CD4-positive, alpha-beta T cell (primary cell): ENCODE data around the gene HSP90AB1. TPM values are rescaled to one million over a fixed set of nuclear protein-coding genes. Genes with fewer than 3 reads are reported as not detected.

ENCODE experiments used
- ATAC-seq: fragments of 200-7000 bp; cut with Tn5 transposase; one replicate; pipeline ENCODE4 v1.10.0; 2022; ENCODE audit warnings: mild to moderate bottlenecking; ENCODE audit not compliant: poor library complexity
- CTCF ChIA-PET: fragments of 350-600 bp; sonication (Branson Sonifier 250); formaldehyde crosslinking; loops from one replicate; lab custom pipeline; 2021; ENCODE audit warnings: antibody characterized with exemption, inconsistent platforms; lab: Charles Lee
- POLR2A ChIA-PET: fragments of 350-600 bp; sonication (Branson Sonifier 250); formaldehyde crosslinking; loops from one replicate; lab custom pipeline; 2021; ENCODE audit warnings: antibody characterized with exemption, inconsistent platforms; lab: Charles Lee
- DNase-seq, 14 experiments: peaks; one replicate each; pipeline ENCODE4 v3.0.0-alpha.2; 2013 to 2020; ENCODE audit warnings: mixed read lengths in 2 of 14
- H3K27ac ChIP-seq, 2 donors: one replicate each; pipeline versions ENCODE4 v1.5.1 to v1.7.0; 2013; ENCODE audit warnings: low read length in 2 of 2, low read depth in 1 of 2, mild to moderate bottlenecking in 1 of 2
- H3K27me3 ChIP-seq, 2 experiments: 1 replicate in 1 of 2; 2 replicates in 1 of 2; pipeline versions ENCODE4 v1.6.1 to v1.7.0; 2013; ENCODE audit warnings: low read length in 2 of 2, control low read depth in 1 of 2, mild to moderate bottlenecking in 1 of 2, moderate library complexity in 1 of 2; ENCODE audit not compliant: insufficient read depth in 2 of 2, control insufficient read depth in 1 of 2
- H3K36me3 ChIP-seq: one replicate; pipeline ENCODE4 v1.6.1; 2013; ENCODE audit warnings: low read length, control low read depth; ENCODE audit not compliant: insufficient read depth
- H3K4me1 ChIP-seq: one replicate; pipeline ENCODE4 v1.6.1; 2013; ENCODE audit warnings: low read length, control low read depth; ENCODE audit not compliant: insufficient read depth
- H3K4me3 ChIP-seq: one replicate; pipeline ENCODE4 v1.5.1; 2013; ENCODE audit warnings: mild to moderate bottlenecking, low read length, moderate library complexity
- H3K9me3 ChIP-seq, 2 experiments: 1 replicate in 1 of 2; 2 replicates in 1 of 2; pipeline versions ENCODE4 v1.6.1 to v1.7.0; 2013; ENCODE audit warnings: low read length in 2 of 2, mild to moderate bottlenecking in 2 of 2, control low read depth in 1 of 2, moderate library complexity in 1 of 2; ENCODE audit not compliant: control insufficient read depth in 1 of 2, insufficient read depth in 1 of 2
- H3K27ac Mint-ChIP-seq: one replicate; pipeline ENCODE4 v1.8.0; 2020; ENCODE audit warnings: mixed read lengths
- H3K27me3 Mint-ChIP-seq: one replicate; pipeline ENCODE4 v1.8.0; 2021; ENCODE audit warnings: mixed read lengths
- H3K36me3 Mint-ChIP-seq: one replicate; pipeline ENCODE4 v1.8.0; 2021; ENCODE audit warnings: low read depth, mixed read lengths
- H3K4me1 Mint-ChIP-seq: one replicate; pipeline ENCODE4 v1.8.0; 2021; ENCODE audit warnings: low read depth, mixed read lengths
- H3K4me3 Mint-ChIP-seq: one replicate; pipeline ENCODE4 v1.8.0; 2020; ENCODE audit warnings: mild to moderate bottlenecking, mixed read lengths
- H3K9me3 Mint-ChIP-seq: one replicate; pipeline ENCODE4 v1.8.0; 2020; ENCODE audit warnings: mixed read lengths
- intact Hi-C, 2 experiments: fragments of 100-400 bp; cut with DNase I in 1 of 2; cut with micrococcal nuclease in 1 of 2; formaldehyde crosslinking; loops; one replicate each; pipeline versions ENCODE4 v1.15.1 to v1.9.0; 2023 to 2025; cut with DNase I, micrococcal nuclease
- total RNA-seq, 174 experiments: library from RNA in 2 of 174; stranded (reverse) in 2 of 174; gene quantifications; one replicate each; pipeline ENCODE4 v1.2.3 and lab custom pipeline; 2021 to 2026
- TF ChIP-seq, protein P1 (sequence below): fragments of 200-600 bp; IDR thresholded peaks from one replicate; pipeline ENCODE4 v1.8.0; 2022; ENCODE audit warnings: antibody characterized with exemption, mild to moderate bottlenecking

Gene HSP90AB1
- total RNA-seq, 2 experiments from 2014 or later = 401 to 405 TPM

DNA sequence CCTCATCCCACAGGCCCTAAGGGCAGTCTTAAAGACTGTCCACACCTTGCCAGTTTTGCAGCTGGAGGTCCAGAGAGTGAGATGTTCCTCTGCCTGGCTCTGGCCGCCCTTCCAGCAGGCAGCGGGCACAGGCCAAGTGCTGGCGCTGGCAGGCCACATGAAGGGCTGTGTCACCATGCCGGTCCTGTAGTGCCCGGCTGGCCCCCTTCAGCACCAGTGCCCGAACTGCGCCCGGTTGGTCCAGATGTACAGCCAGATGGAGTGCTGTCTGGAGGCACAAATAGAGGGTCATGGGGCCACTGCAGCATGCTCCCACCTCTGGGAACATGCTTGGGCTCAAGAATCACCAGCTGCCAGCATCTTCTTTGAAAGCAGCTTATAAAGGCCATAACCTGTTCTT, 14.7 kb downstream of the HSP90AB1 start:
- Mint-ChIP-seq H3K27me3 (no peaks in the 10 kb centered on the region), H3K36me3 (peaks cover 49% of the 10 kb centered on the region), H3K27ac (peak overlapping the region; percentile 84), H3K9me3 (no peaks in the 10 kb centered on the region), H3K4me1 (peaks cover 57% of the 10 kb centered on the region), H3K4me3 (no peak overlapping the region)
- peaks cover 60% of the 10 kb centered on the region for H3K4me1 ChIP-seq
- TF ChIP-seq, protein P1, sequence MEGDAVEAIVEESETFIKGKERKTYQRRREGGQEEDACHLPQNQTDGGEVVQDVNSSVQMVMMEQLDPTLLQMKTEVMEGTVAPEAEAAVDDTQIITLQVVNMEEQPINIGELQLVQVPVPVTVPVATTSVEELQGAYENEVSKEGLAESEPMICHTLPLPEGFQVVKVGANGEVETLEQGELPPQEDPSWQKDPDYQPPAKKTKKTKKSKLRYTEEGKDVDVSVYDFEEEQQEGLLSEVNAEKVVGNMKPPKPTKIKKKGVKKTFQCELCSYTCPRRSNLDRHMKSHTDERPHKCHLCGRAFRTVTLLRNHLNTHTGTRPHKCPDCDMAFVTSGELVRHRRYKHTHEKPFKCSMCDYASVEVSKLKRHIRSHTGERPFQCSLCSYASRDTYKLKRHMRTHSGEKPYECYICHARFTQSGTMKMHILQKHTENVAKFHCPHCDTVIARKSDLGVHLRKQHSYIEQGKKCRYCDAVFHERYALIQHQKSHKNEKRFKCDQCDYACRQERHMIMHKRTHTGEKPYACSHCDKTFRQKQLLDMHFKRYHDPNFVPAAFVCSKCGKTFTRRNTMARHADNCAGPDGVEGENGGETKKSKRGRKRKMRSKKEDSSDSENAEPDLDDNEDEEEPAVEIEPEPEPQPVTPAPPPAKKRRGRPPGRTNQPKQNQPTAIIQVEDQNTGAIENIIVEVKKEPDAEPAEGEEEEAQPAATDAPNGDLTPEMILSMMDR = no peak
- H3K27ac ChIP-seq = no peak overlapping the region
- ChIA-PET POLR2A (interaction anchor here (0.8 to 2.0 kb wide), 5 partner anchors 10 to 632 kb away, joined by 3 to 16 read pairs (median 3); partner anchors contain the start of genes GTPBP2, HSP90AB1 and SLC29A1), CTCF (no interaction called here)
- no peak overlapping the region for H3K4me3 ChIP-seq
- peaks cover 38% of the 10 kb centered on the region for H3K36me3 ChIP-seq
- ATAC-seq (no peak), DNase-seq (no peak)
- H3K9me3 ChIP-seq = no peaks in the 10 kb centered on the region
- intact Hi-C loops = loop anchor here (5.0 to 10.0 kb wide), 3 partner anchors 167 to 1116 kb away; partner anchors contain the start of genes POLH (in 1 of the 2), SUPT3H (in 1 of the 2) and XPO5 (in 1 of the 2)
- no peaks in the 10 kb centered on the region for H3K27me3 ChIP-seq

DNA sequence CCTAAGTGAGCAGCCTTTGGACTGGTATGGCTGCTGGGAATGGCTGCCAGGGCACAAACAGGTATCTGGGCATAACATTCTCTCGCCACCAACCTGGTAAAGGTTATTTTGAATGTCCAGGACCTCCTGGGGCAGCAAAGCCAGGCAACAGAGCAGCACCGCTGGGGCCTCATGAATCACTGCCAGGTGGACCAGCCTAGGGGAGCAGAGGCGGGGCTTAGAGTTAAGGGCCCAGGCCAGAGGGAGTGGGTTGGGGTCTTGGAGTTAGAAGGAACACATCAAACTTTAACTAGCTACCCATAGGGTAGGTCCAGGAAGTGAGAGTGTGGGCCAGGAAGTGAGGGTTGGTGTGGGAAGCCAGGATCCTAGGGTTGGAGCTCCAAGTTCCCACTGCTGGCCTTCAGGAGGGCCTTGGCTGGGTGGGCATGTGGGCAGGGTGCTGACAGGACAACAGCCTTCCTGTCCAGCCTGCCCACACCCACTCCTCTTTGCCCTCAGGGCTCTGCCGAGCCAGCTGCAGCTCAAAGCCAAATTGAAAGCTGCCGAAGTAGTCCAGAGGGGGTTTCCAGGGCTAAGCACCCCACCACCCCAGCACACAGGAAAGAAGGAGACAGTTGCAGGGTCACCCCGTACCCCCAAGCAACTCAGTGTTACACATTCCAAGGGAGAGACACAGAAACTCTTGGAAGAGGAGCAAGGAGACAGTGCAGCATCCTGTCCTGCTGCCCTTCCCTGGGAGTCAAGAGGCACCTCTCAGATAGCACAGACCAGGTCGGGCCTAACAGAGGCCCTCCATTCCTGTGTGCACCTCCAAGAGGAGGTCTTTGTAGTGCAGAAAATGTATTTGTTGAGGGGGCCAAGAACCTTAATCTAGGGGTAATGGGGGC, 15.8 kb downstream of the HSP90AB1 start:
- Mint-ChIP-seq H3K4me3 (peak overlapping the region; percentile 97), H3K27me3 (no peaks in the 10 kb centered on the region), H3K9me3 (no peaks in the 10 kb centered on the region), H3K27ac (peak overlapping the region; percentile 84), H3K36me3 (peaks cover 47% of the 10 kb centered on the region), H3K4me1 (peaks cover 57% of the 10 kb centered on the region)
- ATAC-seq = no peak
- no peaks in the 10 kb centered on the region for H3K27me3 ChIP-seq
- H3K9me3 ChIP-seq = no peaks in the 10 kb centered on the region
- peak overlapping the region; percentile 99 for H3K4me3 ChIP-seq
- peak overlapping the region; percentile 93 for H3K27ac ChIP-seq
- intact Hi-C loops = loop anchor here (5.0 to 10.0 kb wide), 3 partner anchors 168 to 1115 kb away; partner anchors contain the start of genes POLH (in 1 of the 2), SUPT3H (in 1 of the 2) and XPO5 (in 1 of the 2)
- ChIA-PET CTCF (interaction anchor here (0.7 to 1.7 kb wide), 2 partner anchors 42 to 50 kb away, joined by 3 to 6 read pairs; partner anchors contain the start of gene AARS2), POLR2A (interaction anchor here (0.9 to 2.0 kb wide), 5 partner anchors 8 to 634 kb away, joined by 3 to 16 read pairs (median 4); partner anchors contain the start of genes GTPBP2, HSP90AB1 and SLC29A1)
- TF ChIP-seq, protein P1 = no peak
- DNase-seq = peak in 2 of 14 experiments; percentile 61 to 63
- peaks cover 52% of the 10 kb centered on the region for H3K4me1 ChIP-seq
- peaks cover 38% of the 10 kb centered on the region for H3K36me3 ChIP-seq

DNA sequence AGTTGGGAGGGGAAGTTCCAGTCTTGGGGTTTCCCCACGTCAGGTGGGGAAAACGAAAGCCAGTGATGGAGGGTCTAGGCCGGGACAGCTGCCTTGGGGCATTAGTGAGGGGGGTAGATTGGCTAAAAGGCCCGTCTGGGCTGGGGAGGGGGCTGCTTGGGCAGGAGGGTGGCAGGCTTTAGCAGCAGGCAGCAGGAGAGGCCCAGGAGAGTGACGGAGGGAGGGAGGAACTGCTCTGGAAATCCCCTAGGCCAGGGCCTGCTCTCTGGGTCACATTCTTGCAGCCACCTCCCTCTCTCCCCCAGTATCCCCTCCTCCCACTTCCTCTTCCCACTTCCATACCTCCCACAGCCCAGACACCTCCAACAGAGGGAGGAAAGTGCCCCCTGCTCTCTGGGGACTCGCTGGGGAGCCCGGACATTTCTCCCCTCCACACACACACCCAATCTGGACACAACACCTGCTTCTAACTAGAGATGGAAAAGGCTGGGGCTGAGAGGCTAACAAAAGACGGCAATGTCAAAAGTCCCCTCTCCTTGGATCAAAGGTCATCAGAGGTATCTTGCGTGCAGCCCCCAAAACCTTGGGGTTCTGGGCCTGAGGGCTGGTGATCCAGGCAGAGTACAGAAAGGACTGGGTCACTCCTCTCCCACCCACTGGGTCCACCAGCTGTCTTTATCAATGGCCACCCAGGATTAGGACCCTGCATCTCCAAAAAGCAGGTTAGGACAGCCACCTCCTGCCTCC, 16.6 kb downstream of the HSP90AB1 start:
- DNase-seq (peak in 5 of 14 experiments; percentile 22 to 82 (median 64)), ATAC-seq (peak; percentile 3)
- Histone ChIP-seq H3K27me3 (peaks cover 4 to 5% of the 10 kb centered on the region in 2 experiments), H3K9me3 (no peaks in the 10 kb centered on the region), H3K27ac (peak overlapping the region; percentile 93), H3K4me1 (peaks cover 47% of the 10 kb centered on the region), H3K36me3 (peaks cover 37% of the 10 kb centered on the region), H3K4me3 (peak overlapping the region; percentile 99)
- H3K27me3 Mint-ChIP-seq = peaks cover 6% of the 10 kb centered on the region
- H3K4me3 Mint-ChIP-seq = peak overlapping the region; percentile 97
- intact Hi-C loops = loop anchor here (2.0 to 10.0 kb wide), 4 partner anchors 17 to 1114 kb away; partner anchors contain the start of genes HSP90AB1 (in 1 of the 2), POLH (in 1 of the 2), SUPT3H (in 1 of the 2) and XPO5 (in 1 of the 2)
- H3K27ac Mint-ChIP-seq = peak overlapping the region; percentile 84
- H3K9me3 Mint-ChIP-seq = no peaks in the 10 kb centered on the region
- CTCF ChIA-PET = interaction anchor here (1.5 to 1.7 kb wide), 2 partner anchors 16 to 49 kb away, joined by 6 to 9 read pairs; partner anchors contain the start of genes AARS2 and HSP90AB1
- H3K4me1 Mint-ChIP-seq = peaks cover 53% of the 10 kb centered on the region
- peaks cover 38% of the 10 kb centered on the region for H3K36me3 Mint-ChIP-seq
- TF ChIP-seq, protein P1 = no peak
- POLR2A ChIA-PET = interaction anchor here (1.0 to 2.0 kb wide), 5 partner anchors 9 to 124 kb away, joined by 3 to 35 read pairs (median 7); partner anchors contain the start of genes CDC5L and HSP90AB1
